GM21528 (cell line): ENCODE measurements around the gene CSF1.

ENCODE experiments used
- ATAC-seq: cut with Tn5 transposase; IDR thresholded peaks from one replicate; pipeline ENCODE4 v1.9.1; 2021; ENCODE audit warnings: mild to moderate bottlenecking, moderate library complexity; ENCODE audit not compliant: unreplicated experiment, low FRiP score

The CSF1 gene

GRCh38 chr1:109974191-109974590, 63.5 kb downstream of the CSF1 start:
- ATAC-seq: no peak

- ATAC-seq: no peak
These were observed 65.1 kb downstream of the CSF1 start for GRCh38 chr1:109975718-109976117.

- no peak for ATAC-seq
These were observed 66.1 kb downstream of the CSF1 start for GRCh38 chr1:109976762-109977161.

- no peak for ATAC-seq
These were observed 66.6 kb downstream of the CSF1 start for GRCh38 chr1:109977225-109977624.

GRCh38 chr1:109977657-109978378, 67.2 kb downstream of the CSF1 start:
- ATAC-seq: no peak

- ATAC-seq: no peak
These were observed 68.3 kb downstream of the CSF1 start for GRCh38 chr1:109978761-109979488.

- no peak for ATAC-seq
These were observed 68.9 kb downstream of the CSF1 start for GRCh38 chr1:109979489-109980091.
